HG02798 (cell line): Measurements from ENCODE around the gene CHMP1B.

Source experiments
- ATAC-seq: cut with Tn5 transposase; IDR thresholded peaks from one replicate; pipeline ENCODE4 v1.9.1; 2021; ENCODE audit warnings: mild to moderate bottlenecking; ENCODE audit not compliant: unreplicated experiment, poor library complexity

CHMP1B gene

GRCh38 chr18:11865071-11865470, 13.9 kb downstream of the CHMP1B start:
- ATAC-seq, result no peak

- no peak for ATAC-seq
Observed at GRCh38 chr18:11866329-11866728, 15.1 kb downstream of the CHMP1B start.

GRCh38 chr18:11866764-11867163, 15.6 kb downstream of the CHMP1B start:
- no peak for ATAC-seq

GRCh38 chr18:11868230-11868629, 17.0 kb downstream of the CHMP1B start:
- no peak for ATAC-seq

- ATAC-seq, result no peak
Observed at GRCh38 chr18:11871501-11871900, 20.3 kb downstream of the CHMP1B start.

- no peak for ATAC-seq
Observed at GRCh38 chr18:11872479-11873136, 21.4 kb downstream of the CHMP1B start.

GRCh38 chr18:11873670-11874340, 22.6 kb downstream of the CHMP1B start:
- ATAC-seq, result no peak

- no peak for ATAC-seq
Observed at GRCh38 chr18:11874676-11875075, 23.5 kb downstream of the CHMP1B start.

GRCh38 chr18:11877497-11878135, 26.4 kb downstream of the CHMP1B start:
- ATAC-seq, result no peak

- ATAC-seq, result no peak
Observed at GRCh38 chr18:11880586-11881304, 29.5 kb downstream of the CHMP1B start.

- ATAC-seq, result no peak
Observed at GRCh38 chr18:11882636-11883035, 31.4 kb downstream of the CHMP1B start.

- no peak for ATAC-seq
Observed at GRCh38 chr18:11883153-11883552, 31.9 kb downstream of the CHMP1B start.

GRCh38 chr18:11884396-11885030, 33.3 kb downstream of the CHMP1B start:
- ATAC-seq, result no peak

GRCh38 chr18:11885278-11885947, 34.2 kb downstream of the CHMP1B start:
- no peak for ATAC-seq

- ATAC-seq, result no peak
Observed at GRCh38 chr18:11886577-11887110, 35.4 kb downstream of the CHMP1B start.

- ATAC-seq, result no peak
Observed at GRCh38 chr18:11887328-11888128, 36.3 kb downstream of the CHMP1B start.

- ATAC-seq, result no peak
Observed at GRCh38 chr18:11888726-11889125, 37.5 kb downstream of the CHMP1B start.

- ATAC-seq, result no peak
Observed at GRCh38 chr18:11889284-11889683, 38.1 kb downstream of the CHMP1B start.

- no peak for ATAC-seq
Observed at GRCh38 chr18:11891737-11892136, 40.5 kb downstream of the CHMP1B start.
